IPS DF 4.7 (cell line): ENCODE results near the gene MFAP3L.

Experiments used
- DNase-seq: peaks from one replicate; pipeline ENCODE4 v3.0.0-alpha.2; 2013; ENCODE audit warnings: low spot score; ENCODE audit errors: extremely low read depth

MFAP3L gene

DNA sequence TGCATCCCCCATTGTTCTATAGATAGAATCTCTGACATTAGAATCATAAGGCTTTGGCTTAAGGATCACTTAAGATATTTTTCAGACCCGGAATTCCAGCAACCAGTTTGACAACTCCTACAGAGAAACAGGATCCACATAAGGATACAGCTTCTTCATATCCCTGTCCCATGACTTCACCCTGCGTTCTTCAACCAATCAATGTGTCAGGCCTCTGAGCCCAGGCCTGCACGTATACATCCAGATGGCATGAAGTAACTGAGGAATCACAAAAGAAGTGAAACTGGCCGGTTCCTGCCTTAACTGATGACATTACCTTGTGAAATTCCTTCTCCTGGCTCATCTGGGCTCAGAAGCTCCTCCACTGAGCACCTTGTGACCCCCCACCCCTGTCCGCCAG lies 85.1 kb downstream of the MFAP3L start:
- DNase-seq, result no peak

DNA sequence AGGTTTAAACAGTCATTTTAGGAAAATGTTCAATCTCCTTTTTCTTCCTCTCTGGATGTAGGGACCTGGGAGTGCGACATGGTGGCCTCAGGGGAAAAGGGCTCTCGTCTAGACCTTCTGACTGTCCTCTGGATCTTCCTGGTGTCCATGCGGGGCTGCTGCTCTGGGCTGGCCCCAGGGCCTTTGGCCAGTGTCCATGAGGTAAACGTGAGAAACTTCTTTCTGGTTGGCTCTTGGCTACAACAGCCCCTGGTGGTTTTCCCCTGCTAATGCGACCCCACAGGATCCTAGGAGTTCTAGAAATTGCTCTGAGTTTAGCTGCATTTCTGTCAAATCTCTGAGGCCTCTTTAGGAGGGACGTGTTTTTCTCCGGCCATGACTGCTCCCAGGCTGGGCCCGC lies 85.7 kb downstream of the MFAP3L start:
- DNase-seq, result no peak
